ENCODE results near the gene PTP4A1.

DNA sequence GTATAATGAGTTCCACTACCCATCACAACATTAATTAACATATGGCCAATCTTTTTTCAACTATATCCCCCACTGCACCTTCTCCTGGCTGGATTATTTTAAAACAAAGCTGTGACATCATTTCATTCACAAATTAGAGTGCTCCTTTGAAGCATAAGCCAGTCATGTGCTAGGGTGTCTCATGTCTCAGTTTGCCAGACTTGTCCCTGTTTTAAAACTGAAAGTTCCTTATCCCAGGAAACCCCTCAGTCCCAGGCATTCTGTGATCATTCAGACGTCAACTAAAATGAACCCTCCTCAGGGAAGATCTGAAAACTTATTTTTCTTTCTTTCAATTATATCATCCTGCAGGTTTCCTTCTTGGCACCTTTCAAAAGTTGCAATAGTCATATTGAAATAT is 29.3 kb upstream of the PTP4A1 start:
- TF ChIP-seq POLR2A (IDR thresholded peaks at IDR 0.05; ENCODE audit: low read depth, low read length) (no peak), TAF1 (IDR thresholded peaks at IDR 0.05; ENCODE audit: borderline replicate concordance, low read depth, low read length) (no peak), POLR2AphosphoS5 (IDR thresholded peaks at IDR 0.05; ENCODE audit: low read depth, low read length) (no peak)

All from GM12892 (cell line).